HTR-8/SVneo (cell line): ENCODE data around the gene SEPTIN2.
"Not testable (repeated sequence)": the region's sequence is repeated elsewhere in the genome, so short reads cannot be mapped to it uniquely, and the experiment has no call there.

Source experiments
- DNase-seq: peaks from one replicate; pipeline ENCODE4 v3.0.0; 2011; ENCODE audit warnings: low spot score, mixed read lengths; ENCODE audit not compliant: insufficient read length
- FAIRE-seq: peaks from 2 replicates; lab custom pipeline; 2011; peaks lifted over from hg19 to GRCh38; lab: Jason Lieb, UNC

SEPTIN2 gene

DNA sequence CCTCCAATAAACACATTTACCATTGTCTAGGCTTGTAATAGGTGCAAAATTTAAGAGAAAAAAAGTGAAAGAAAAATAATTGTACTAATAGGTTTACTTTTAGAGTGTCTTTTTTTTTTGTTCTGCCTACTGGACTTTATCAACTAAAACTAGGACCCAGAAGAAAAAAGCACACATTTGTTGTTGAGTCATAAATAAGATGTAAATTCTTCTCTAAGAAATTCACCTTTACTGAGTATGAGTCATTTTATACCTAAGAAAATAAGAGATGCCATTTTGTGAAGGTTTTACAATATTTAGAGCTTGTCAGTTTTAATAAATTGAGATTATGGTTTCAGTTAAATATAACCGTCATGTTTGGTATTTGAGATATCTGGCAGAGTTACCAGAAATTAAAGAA lies 59.6 kb downstream of the SEPTIN2 start:
- DNase-seq (no peak), FAIRE-seq (no peak)

GRCh38 chr2:241376808-241377207 lies 61.1 kb downstream of the SEPTIN2 start:
- DNase-seq (no peak), FAIRE-seq (no peak)

- no peak for FAIRE-seq
- no peak for DNase-seq
These were observed 63.1 kb downstream of the SEPTIN2 start for GRCh38 chr2:241378816-241379215.

GRCh38 chr2:241379481-241380480 lies 64.1 kb downstream of the SEPTIN2 start:
- DNase-seq = no peak
- no peak for FAIRE-seq

DNA sequence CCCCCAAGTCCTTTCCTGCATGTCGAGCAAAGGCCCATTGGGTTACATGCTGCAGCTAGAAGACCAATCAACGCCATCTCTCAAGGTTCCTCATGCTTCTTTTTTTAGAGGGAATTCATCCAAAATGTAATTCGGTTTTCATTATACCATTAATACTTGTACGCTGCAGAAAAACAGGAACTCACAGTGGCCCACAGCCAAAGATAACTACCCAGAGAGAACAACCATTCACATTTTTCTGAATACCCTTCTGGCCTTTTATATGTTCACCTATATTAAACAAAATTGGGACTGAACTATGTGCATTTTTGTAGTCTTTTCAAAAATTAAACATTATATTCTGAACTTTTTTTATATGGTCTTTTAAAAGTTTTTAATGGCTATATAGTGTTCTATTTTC lies 66.1 kb downstream of the SEPTIN2 start:
- DNase-seq = no peak
- no peak for FAIRE-seq

- DNase-seq, FAIRE-seq: not testable (repeated sequence)
These were observed 69.7 kb downstream of the SEPTIN2 start for GRCh38 chr2:241385450-241385849.

DNA sequence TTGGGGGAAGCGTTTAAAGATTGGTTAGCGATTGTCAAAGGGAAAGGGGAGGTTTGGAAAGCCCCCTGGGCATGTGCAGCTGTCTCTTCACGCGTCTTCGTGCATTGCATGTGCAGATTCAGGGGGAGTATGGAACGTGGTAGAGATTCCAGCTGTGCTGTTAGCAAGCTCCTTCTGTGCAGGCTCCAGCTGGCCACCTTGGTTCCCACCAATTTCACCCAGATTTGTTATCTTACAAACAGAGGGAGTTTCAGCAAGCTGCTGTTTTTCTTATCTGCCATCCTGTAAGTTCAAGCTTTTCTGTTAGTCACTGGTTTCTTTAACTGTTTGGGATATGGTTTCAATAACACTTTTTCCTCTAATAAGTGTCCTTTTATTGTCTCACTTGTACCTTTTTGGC lies 70.8 kb downstream of the SEPTIN2 start:
- FAIRE-seq = no peak
- no peak for DNase-seq

DNA sequence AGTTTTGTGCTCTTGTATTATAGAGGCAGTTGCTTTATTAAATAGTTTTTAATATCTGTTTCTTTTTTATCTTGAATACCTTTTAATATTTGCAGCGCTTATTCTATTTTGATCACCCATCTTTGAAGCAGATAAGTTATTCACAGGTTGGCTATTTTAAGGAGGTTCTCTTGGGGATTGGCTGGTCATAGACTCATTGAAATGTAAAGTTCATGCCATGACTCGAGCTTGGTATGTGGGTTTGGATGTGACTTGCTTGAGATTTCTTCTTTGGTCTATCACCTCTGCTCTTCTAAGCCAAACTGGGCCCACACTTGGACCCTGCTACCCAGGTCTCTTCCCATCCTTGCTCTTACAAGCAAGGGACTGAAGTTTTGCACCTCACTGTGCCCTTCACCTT lies 74.0 kb downstream of the SEPTIN2 start:
- FAIRE-seq (no peak), DNase-seq (no peak)

GRCh38 chr2:241390301-241391206 lies 74.8 kb downstream of the SEPTIN2 start:
- DNase-seq = no peak
- no peak for FAIRE-seq

DNA sequence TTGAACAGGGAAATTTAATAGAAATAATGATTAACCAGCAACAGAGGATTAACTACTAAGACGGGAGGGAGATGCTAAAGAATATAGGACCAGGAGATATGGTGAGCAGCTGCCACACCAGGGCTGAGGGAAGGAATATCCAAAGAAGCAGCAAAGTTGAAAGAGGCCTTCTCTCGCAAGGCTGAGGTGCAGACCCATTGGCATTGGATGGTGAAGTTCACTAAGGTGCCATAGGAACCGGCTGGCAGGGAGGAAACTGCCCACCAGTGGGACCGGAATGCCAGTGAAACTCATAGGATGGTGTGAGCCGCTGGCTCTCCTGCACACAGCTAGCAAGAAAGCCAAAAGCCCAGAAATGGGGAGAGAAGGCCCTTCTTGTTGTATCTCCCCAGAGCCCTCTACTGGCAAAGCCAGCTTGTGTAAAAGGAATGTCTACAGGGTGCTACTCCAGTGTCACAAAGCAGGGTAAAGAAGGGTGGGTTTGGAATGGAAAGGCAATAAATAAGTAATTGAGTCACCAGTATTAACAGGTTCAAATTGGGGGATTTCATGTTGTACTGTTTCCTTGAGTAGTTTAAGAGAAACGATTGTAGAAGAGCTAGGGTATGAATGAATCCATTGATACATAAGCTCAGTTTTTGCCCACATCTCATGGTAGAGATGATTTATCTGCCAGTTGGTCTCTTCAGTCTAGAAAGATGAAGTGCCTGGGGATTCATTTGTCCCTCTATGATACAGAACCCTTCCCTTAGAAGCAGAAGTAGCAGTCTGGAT lies 76.4 kb downstream of the SEPTIN2 start:
- FAIRE-seq (no peak), DNase-seq (peak; percentile 11)

GRCh38 chr2:241392753-241393152 lies 77.0 kb downstream of the SEPTIN2 start:
- not testable (repeated sequence) for FAIRE-seq, DNase-seq

DNA sequence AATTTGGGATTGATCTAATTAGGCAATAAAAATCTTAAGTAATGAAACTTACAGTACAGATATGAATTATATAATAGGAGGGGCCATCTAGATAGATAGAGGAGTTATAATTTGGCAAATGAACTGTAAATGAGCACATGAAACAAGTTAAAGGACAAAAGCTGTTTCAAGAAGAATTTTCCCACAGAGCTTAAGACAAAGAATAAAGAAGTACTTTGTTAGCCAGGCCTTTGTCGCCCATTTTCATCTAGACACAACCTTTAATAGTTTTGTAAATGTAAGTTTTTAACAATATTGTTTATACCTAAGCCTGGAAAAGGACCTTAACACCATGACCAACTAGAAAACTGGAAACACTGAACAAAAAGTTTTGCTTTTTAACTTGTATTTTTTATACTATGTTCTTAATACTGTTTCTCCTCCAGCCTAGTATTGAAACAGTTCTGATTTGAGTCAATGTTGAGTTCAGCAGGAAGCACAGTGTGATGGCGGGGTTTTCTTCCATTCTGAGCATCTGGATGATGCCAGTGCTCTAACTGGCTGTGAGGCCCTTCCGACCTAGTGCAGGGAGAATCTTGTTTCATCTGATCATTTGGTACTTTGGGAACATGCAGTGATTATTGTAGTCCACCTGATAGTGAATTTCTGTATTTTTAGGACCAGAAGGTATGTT lies 77.9 kb downstream of the SEPTIN2 start:
- DNase-seq = no peak
- FAIRE-seq = no peak

- FAIRE-seq, DNase-seq: not testable (repeated sequence)
These were observed 81.1 kb downstream of the SEPTIN2 start for GRCh38 chr2:241396809-241397208.

GRCh38 chr2:241399941-241400922 lies 84.5 kb downstream of the SEPTIN2 start:
- FAIRE-seq (no peak), DNase-seq (no peak)
